ENCODE data around the gene KCNJ9. TPM values are rescaled to one million over a fixed set of nuclear protein-coding genes. Genes with fewer than 3 reads are reported as not detected.

The KCNJ9 gene
- polyA plus RNA-seq, 2 donors = not detected

GRCh38 chr1:160094291-160094625, 12.9 kb downstream of the KCNJ9 start:
- Histone ChIP-seq H3K27me3 (ENCODE audit: control insufficient read depth in 1 of 2, insufficient read depth in 2 of 2, low read length in 2 of 2) (no peaks in the 10 kb centered on the region), H3K27ac (ENCODE audit: low read depth in 2 of 2, low read length in 1 of 2) (no peak overlapping the region), H3K4me3 (ENCODE audit: low read depth in 1 of 2, low read length in 2 of 2) (no peak overlapping the region), H3K4me1 (ENCODE audit: control insufficient read depth in 2 of 2, insufficient read depth in 2 of 2, low read length in 1 of 2) (peaks cover 10 to 20% of the 10 kb centered on the region in 2 donors), H3K36me3 (ENCODE audit: control insufficient read depth in 2 of 2, insufficient read depth in 2 of 2, low read length in 1 of 2) (peaks cover 10 to 33% of the 10 kb centered on the region in 2 donors), H3K9me3 (ENCODE audit: control insufficient read depth in 2 of 2, insufficient read depth in 1 of 2, low read depth in 1 of 2, low read length in 1 of 2) (no peaks in the 10 kb centered on the region)
- WGBS, 2 donors = 75 to 92% methylated on average over 4 of the region's 4 CpGs

- H3K27ac ChIP-seq (ENCODE audit: low read depth in 2 of 2, low read length in 1 of 2) = no peak overlapping the region
- no peaks in the 10 kb centered on the region for H3K27me3 ChIP-seq (ENCODE audit: control insufficient read depth in 1 of 2, insufficient read depth in 2 of 2, low read length in 2 of 2)
- H3K4me1 ChIP-seq (ENCODE audit: control insufficient read depth in 2 of 2, insufficient read depth in 2 of 2, low read length in 1 of 2) = peaks cover 10 to 20% of the 10 kb centered on the region in 2 donors
- H3K36me3 ChIP-seq (ENCODE audit: control insufficient read depth in 2 of 2, insufficient read depth in 2 of 2, low read length in 1 of 2) = peaks cover 10 to 33% of the 10 kb centered on the region in 2 donors
- whole genome bisulfite sequencing, 2 donors = 85 to 94% methylated on average over 14 of the region's 14 CpGs
- no peaks in the 10 kb centered on the region for H3K9me3 ChIP-seq (ENCODE audit: control insufficient read depth in 2 of 2, insufficient read depth in 1 of 2, low read depth in 1 of 2, low read length in 1 of 2)
- no peak overlapping the region for H3K4me3 ChIP-seq (ENCODE audit: low read depth in 1 of 2, low read length in 2 of 2)
These were observed 13.5 kb downstream of the KCNJ9 start for GRCh38 chr1:160094806-160095205.

GRCh38 chr1:160095382-160096105, 14.2 kb downstream of the KCNJ9 start:
- Histone ChIP-seq H3K4me3 (ENCODE audit: low read depth in 1 of 2, low read length in 2 of 2) (no peak overlapping the region), H3K27ac (ENCODE audit: low read depth in 2 of 2, low read length in 1 of 2) (no peak overlapping the region), H3K36me3 (ENCODE audit: control insufficient read depth in 2 of 2, insufficient read depth in 2 of 2, low read length in 1 of 2) (peaks cover 10 to 33% of the 10 kb centered on the region in 2 donors), H3K27me3 (ENCODE audit: control insufficient read depth in 1 of 2, insufficient read depth in 2 of 2, low read length in 2 of 2) (no peaks in the 10 kb centered on the region), H3K4me1 (ENCODE audit: control insufficient read depth in 2 of 2, insufficient read depth in 2 of 2, low read length in 1 of 2) (peaks cover 10 to 20% of the 10 kb centered on the region in 2 donors), H3K9me3 (ENCODE audit: control insufficient read depth in 2 of 2, insufficient read depth in 1 of 2, low read depth in 1 of 2, low read length in 1 of 2) (no peaks in the 10 kb centered on the region)
- 89 to 92% methylated on average over 4 of the region's 4 CpGs for WGBS, 2 donors

GRCh38 chr1:160096274-160097116, 15.2 kb downstream of the KCNJ9 start:
- peaks cover 10 to 25% of the 10 kb centered on the region in 2 donors for H3K4me1 ChIP-seq (ENCODE audit: control insufficient read depth in 2 of 2, insufficient read depth in 2 of 2, low read length in 1 of 2)
- H3K27me3 ChIP-seq (ENCODE audit: control insufficient read depth in 1 of 2, insufficient read depth in 2 of 2, low read length in 2 of 2) = no peaks in the 10 kb centered on the region
- 53 to 65% methylated on average over 4 of the region's 4 CpGs for WGBS, 2 donors
- no peak overlapping the region for H3K4me3 ChIP-seq (ENCODE audit: low read depth in 1 of 2, low read length in 2 of 2)
- peak overlapping the region in 1 of 2 donors; percentile 65 for H3K27ac ChIP-seq (ENCODE audit: low read depth in 2 of 2, low read length in 1 of 2)
- H3K36me3 ChIP-seq (ENCODE audit: control insufficient read depth in 2 of 2, insufficient read depth in 2 of 2, low read length in 1 of 2) = peaks cover 4 to 29% of the 10 kb centered on the region in 2 donors
- H3K9me3 ChIP-seq (ENCODE audit: control insufficient read depth in 2 of 2, insufficient read depth in 1 of 2, low read depth in 1 of 2, low read length in 1 of 2) = no peaks in the 10 kb centered on the region

GRCh38 chr1:160097151-160097910, 16.0 kb downstream of the KCNJ9 start:
- Histone ChIP-seq H3K9me3 (ENCODE audit: control insufficient read depth in 2 of 2, insufficient read depth in 1 of 2, low read depth in 1 of 2, low read length in 1 of 2) (no peaks in the 10 kb centered on the region), H3K27ac (ENCODE audit: low read depth in 2 of 2, low read length in 1 of 2) (peak overlapping the region; percentile 25 to 87), H3K27me3 (ENCODE audit: control insufficient read depth in 1 of 2, insufficient read depth in 2 of 2, low read length in 2 of 2) (no peaks in the 10 kb centered on the region), H3K36me3 (ENCODE audit: control insufficient read depth in 2 of 2, insufficient read depth in 2 of 2, low read length in 1 of 2) (peaks cover 0 to 24% of the 10 kb centered on the region in 2 donors), H3K4me3 (ENCODE audit: low read depth in 1 of 2, low read length in 2 of 2) (peak overlapping the region; percentile 54 to 72), H3K4me1 (ENCODE audit: control insufficient read depth in 2 of 2, insufficient read depth in 2 of 2, low read length in 1 of 2) (peaks cover 10 to 25% of the 10 kb centered on the region in 2 donors)
- WGBS, 2 donors = 62 to 63% methylated on average over 5 of the region's 5 CpGs

GRCh38 chr1:160097911-160098851, 16.8 kb downstream of the KCNJ9 start, which contains the start of gene IGSF8:
IGSF8 (minus strand) TSS chr1:160098619; CDS start chr1:160098472, 147 bp downstream.
- no peaks in the 10 kb centered on the region for H3K27me3 ChIP-seq (ENCODE audit: control insufficient read depth in 1 of 2, insufficient read depth in 2 of 2, low read length in 2 of 2)
- peak within 1 kb of the TSS; percentile 87 to 94 for H3K27ac ChIP-seq (ENCODE audit: low read depth in 2 of 2, low read length in 1 of 2)
- H3K4me3 ChIP-seq (ENCODE audit: low read depth in 1 of 2, low read length in 2 of 2) = peak within 1 kb of the TSS; percentile 54 to 72
- peaks cover 0 to 16% of the 10 kb centered on the region in 2 donors for H3K36me3 ChIP-seq (ENCODE audit: control insufficient read depth in 2 of 2, insufficient read depth in 2 of 2, low read length in 1 of 2)
- no peaks in the 10 kb centered on the region for H3K9me3 ChIP-seq (ENCODE audit: control insufficient read depth in 2 of 2, insufficient read depth in 1 of 2, low read depth in 1 of 2, low read length in 1 of 2)
- peaks cover 10 to 23% of the 10 kb centered on the region in 2 donors for H3K4me1 ChIP-seq (ENCODE audit: control insufficient read depth in 2 of 2, insufficient read depth in 2 of 2, low read length in 1 of 2)
- 1% methylated on average over 40 to 64 of the region's 64 CpGs for WGBS, 2 donors

- no peaks in the 10 kb centered on the region for H3K27me3 ChIP-seq (ENCODE audit: control insufficient read depth in 1 of 2, insufficient read depth in 2 of 2, low read length in 2 of 2)
- peaks cover 0 to 10% of the 10 kb centered on the region in 2 donors for H3K36me3 ChIP-seq (ENCODE audit: control insufficient read depth in 2 of 2, insufficient read depth in 2 of 2, low read length in 1 of 2)
- H3K4me3 ChIP-seq (ENCODE audit: low read depth in 1 of 2, low read length in 2 of 2) = peak overlapping the region; percentile 13 to 54
- H3K9me3 ChIP-seq (ENCODE audit: control insufficient read depth in 2 of 2, insufficient read depth in 1 of 2, low read depth in 1 of 2, low read length in 1 of 2) = no peaks in the 10 kb centered on the region
- H3K27ac ChIP-seq (ENCODE audit: low read depth in 2 of 2, low read length in 1 of 2) = peak overlapping the region; percentile 87 to 94
- H3K4me1 ChIP-seq (ENCODE audit: control insufficient read depth in 2 of 2, insufficient read depth in 2 of 2, low read length in 1 of 2) = peaks cover 10 to 23% of the 10 kb centered on the region in 2 donors
- 4% methylated on average over 35 to 40 of the region's 40 CpGs for WGBS, 2 donors
These were observed 17.7 kb downstream of the KCNJ9 start for GRCh38 chr1:160098852-160099561.

- 89% methylated on average over 2 of the region's 2 CpGs for WGBS, 2 donors
- peak overlapping the region; percentile 54 to 78 for H3K27ac ChIP-seq (ENCODE audit: low read depth in 2 of 2, low read length in 1 of 2)
- H3K4me3 ChIP-seq (ENCODE audit: low read depth in 1 of 2, low read length in 2 of 2) = no peak overlapping the region
- peaks cover 0 to 5% of the 10 kb centered on the region in 2 donors for H3K36me3 ChIP-seq (ENCODE audit: control insufficient read depth in 2 of 2, insufficient read depth in 2 of 2, low read length in 1 of 2)
- H3K27me3 ChIP-seq (ENCODE audit: control insufficient read depth in 1 of 2, insufficient read depth in 2 of 2, low read length in 2 of 2) = no peaks in the 10 kb centered on the region
- no peaks in the 10 kb centered on the region for H3K9me3 ChIP-seq (ENCODE audit: control insufficient read depth in 2 of 2, insufficient read depth in 1 of 2, low read depth in 1 of 2, low read length in 1 of 2)
- peaks cover 10 to 23% of the 10 kb centered on the region in 2 donors for H3K4me1 ChIP-seq (ENCODE audit: control insufficient read depth in 2 of 2, insufficient read depth in 2 of 2, low read length in 1 of 2)
These were observed 18.5 kb downstream of the KCNJ9 start for GRCh38 chr1:160099716-160100375.
